Measurements from ENCODE around the gene ANKRD22.

DNA sequence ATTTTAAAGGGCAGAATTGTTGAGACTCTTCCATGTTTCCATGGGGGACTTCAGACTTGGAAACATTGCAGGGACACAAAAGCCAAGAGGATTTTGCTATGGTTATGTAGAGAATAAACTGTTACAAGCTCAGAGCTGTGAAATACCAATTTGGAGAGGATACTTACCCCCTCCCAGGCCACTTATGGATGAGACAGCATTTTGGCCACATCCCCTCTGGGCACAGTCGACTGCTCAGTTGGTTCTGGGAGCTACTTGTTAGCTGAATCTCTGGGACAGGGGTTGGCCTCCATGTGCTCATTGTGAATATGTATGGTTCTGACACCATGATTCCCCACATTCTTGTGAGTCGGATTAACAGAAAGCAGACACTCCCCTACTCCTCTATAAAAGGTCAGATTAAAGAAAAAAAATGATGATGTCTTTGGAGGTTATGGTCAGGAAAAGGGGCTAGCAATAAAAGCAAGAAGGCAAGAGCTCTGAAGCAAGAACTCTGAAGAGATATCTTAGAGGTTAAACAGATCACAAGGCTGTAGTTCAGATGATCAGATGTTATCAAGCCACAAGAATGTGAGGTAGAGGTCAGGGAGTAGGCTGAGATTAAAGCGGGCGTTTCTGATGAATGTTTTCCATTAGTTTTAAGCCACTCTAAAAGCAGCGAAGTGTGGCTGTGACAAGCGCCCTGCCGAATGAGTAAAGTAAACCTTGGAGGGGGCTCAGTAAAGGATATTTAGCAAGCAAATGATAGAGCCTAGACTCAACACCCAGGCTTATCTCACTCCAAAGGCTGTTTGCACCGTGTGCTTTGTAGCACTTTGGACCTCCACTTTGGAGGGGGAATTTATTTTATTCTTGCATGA is 45.6 kb upstream of the ANKRD22 start:
- no peak for TF ChIP-seq POLR2A (IDR thresholded peaks at IDR 0.05; ENCODE audit: low read depth, low read length)
- no peak for TF ChIP-seq TAF1 (IDR thresholded peaks at IDR 0.05; ENCODE audit: low read depth, low read length)
- no peak for TF ChIP-seq POLR2AphosphoS5 (IDR thresholded peaks at IDR 0.05; ENCODE audit: low read depth, low read length)
- TF ChIP-seq PAX5 (IDR thresholded peaks at IDR 0.05; ENCODE audit: insufficient read depth, low read length, severe bottlenecking): no peak
- TF ChIP-seq SPI1 (IDR thresholded peaks at IDR 0.05; ENCODE audit: low read depth, low read length): no peak
